Activated T-cell treated with anti-CD3 and anti-CD28 coated beads, Interleukin-2, amount 50 U/mL, for 4 hours (primary cell): Measurements from ENCODE around the gene RFC2. TPM values are rescaled to one million over a fixed set of nuclear protein-coding genes. Genes with fewer than 3 reads are reported as not detected.
"Not testable (repeated sequence)": the region's sequence is repeated elsewhere in the genome, so short reads cannot be mapped to it uniquely, and the experiment has no call there.

Experiments
- ATAC-seq, 2 donors: fragments of 200-7000 bp; cut with Tn5 transposase; one replicate each; pipeline ENCODE4 v1.10.0; 2021
- DNase-seq: peaks from one replicate; pipeline ENCODE4 v3.0.0-alpha.2; 2020
- H3K27me3 Mint-ChIP-seq: one replicate; pipeline ENCODE4 v1.8.0; 2021; ENCODE audit warnings: low read depth, mixed read lengths
- H3K36me3 Mint-ChIP-seq: one replicate; pipeline ENCODE4 v1.8.0; 2022; ENCODE audit warnings: mixed read lengths; ENCODE audit not compliant: insufficient read depth
- H3K4me1 Mint-ChIP-seq: one replicate; pipeline ENCODE4 v1.8.0; 2021; ENCODE audit warnings: low read depth, mixed read lengths
- H3K4me3 Mint-ChIP-seq: one replicate; pipeline ENCODE4 v1.8.0; 2021; ENCODE audit warnings: mild to moderate bottlenecking, moderate library complexity, mixed read lengths
- H3K9me3 Mint-ChIP-seq: one replicate; pipeline ENCODE4 v1.8.0; 2021; ENCODE audit warnings: mixed read lengths
- total RNA-seq, 3 donors: library from RNA; stranded (reverse); gene quantifications; one replicate each; pipeline ENCODE4 v1.2.1, GENCODE V29; 2021

The RFC2 gene
- total RNA-seq, 3 donors from 2014 or later: 71.4 to 85.2 (median 73.8) TPM

DNA sequence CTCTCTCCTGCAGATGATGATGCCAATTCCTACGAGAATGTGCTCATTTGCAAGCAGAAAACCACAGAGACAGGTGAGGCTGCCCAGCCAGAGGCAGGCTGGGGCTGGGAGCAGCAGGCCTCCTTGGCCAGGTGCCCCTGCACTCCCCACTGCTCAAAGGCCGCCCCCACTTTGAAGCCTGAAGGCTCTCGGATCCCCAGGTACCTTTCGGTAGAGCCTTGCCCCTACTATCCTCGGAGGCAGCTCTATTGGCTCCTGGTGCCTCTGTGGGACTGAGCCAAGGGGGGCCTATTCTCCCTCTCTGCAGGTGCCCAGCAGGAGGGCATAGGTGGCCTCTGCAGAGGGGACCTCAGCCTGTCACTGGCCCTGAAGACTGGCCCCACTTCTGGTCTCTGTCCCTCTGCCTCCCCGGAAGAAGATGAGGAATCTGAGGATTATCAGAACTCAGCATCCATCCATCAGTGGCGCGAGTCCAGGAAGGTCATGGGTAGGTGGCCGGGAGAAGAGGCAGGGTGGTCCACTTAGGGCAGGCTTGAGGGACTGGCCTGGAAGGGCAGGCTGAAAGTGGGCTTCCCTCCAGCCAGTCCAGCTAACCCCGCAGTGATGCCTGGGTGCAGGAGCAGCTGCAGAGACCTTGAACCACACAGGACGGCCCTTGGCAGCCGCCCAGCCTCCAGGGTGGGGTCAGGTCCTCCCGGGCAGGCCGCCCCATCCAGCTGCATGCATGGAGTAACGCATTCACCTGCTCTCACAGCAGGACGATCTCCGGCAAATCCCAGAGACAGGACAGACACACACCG, 30.3 kb downstream of the RFC2 start:
- H3K4me1 Mint-ChIP-seq: peaks cover 4% of the 10 kb centered on the region
- H3K36me3 Mint-ChIP-seq: peaks cover 8% of the 10 kb centered on the region
- no peaks in the 10 kb centered on the region for H3K9me3 Mint-ChIP-seq
- H3K27me3 Mint-ChIP-seq: no peaks in the 10 kb centered on the region
- H3K4me3 Mint-ChIP-seq: no peak overlapping the region
- ATAC-seq (no peak), DNase-seq (no peak)

DNA sequence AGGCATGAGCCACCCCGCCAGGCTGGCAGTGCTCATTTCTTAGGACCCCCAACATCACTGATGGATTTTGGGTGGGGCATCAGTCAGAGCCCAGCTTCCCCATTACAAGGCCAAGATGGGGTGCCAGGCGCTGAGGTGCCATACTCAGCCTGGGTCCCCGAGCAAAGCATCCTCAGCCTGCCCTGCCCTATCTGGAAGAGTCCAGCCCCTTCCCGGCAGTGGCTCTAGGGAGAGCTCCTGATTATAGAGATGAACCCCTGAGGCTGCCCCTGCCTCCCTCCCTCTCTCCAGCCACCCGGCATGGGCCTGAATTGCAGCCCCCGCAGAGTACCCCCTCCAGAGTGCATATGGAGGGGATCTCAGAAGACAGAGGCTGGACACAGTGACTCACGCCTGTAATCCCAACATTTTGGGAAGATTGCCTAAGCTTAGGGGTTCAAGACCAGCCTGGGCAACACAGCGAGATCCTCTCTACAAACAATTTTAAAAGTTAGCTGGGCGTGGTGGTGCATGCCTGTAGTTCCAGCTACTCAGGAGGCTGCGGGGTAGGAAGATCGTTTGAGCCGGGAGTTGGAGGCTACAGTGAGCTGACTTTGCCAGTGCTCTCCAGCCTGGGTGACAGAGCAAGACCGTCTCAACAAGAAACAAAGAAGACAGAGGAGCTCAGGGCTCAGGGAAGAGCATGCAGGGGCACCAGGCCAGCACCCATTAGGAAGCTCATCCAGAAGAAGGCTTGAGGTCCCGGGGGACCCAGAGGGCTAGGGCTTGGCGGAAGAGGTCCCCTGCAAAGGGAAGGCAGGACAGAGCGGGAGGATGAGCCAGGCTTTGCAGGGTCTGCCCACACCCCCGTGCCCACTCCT, 31.1 kb downstream of the RFC2 start:
- Mint-ChIP-seq H3K27me3 (no peaks in the 10 kb centered on the region), H3K9me3 (no peaks in the 10 kb centered on the region), H3K4me3 (no peak overlapping the region), H3K36me3 (peaks cover 8% of the 10 kb centered on the region), H3K4me1 (peaks cover 5% of the 10 kb centered on the region)
- peak in 1 of 2 donors; percentile 16 for ATAC-seq
- DNase-seq: no peak

DNA sequence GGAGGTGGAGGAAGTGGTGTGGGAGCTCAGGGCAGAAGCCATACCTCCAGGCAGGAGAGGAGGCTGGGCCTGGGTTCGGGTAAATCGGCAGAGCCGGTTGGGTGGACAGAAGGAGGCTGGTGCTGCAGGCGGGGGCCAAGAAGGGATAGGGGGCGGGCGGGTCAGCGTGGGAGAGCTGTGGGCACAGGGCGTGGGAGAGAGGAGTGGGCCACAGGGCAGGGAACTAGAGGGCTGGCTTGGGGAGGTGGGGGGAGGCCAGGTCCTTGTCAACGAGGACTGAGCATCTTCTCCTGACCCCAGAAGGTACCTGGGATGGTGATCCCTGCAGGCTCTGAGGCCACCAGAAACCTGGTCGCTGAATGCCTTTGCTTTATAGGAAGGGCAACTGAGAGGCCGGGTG, 32.5 kb downstream of the RFC2 start:
- Mint-ChIP-seq H3K9me3 (no peaks in the 10 kb centered on the region), H3K4me3 (no peak overlapping the region), H3K4me1 (peaks cover 16% of the 10 kb centered on the region), H3K36me3 (peaks cover 5% of the 10 kb centered on the region), H3K27me3 (no peaks in the 10 kb centered on the region)
- DNase-seq (no peak), ATAC-seq (no peak)

DNA sequence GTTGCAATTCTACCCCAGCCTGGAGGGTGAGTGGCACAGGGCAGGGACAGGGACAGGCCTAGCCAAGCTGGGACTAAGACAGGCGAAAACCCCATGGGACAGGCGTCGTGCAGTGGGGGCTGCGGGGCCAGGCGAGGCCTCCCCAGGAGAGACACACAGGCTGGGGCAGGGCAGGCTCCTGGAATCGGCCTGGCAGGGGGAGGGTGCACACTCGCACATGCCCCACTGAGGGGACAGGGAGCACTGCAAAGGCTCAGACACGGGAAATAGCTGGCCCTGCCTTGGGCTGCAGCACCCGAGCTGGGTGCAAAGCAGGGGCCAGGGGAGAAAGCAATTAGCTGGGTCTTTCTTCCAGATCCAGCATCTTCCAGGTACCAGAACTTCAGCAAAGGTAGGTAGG, 34.0 kb downstream of the RFC2 start:
- DNase-seq: no peak
- Mint-ChIP-seq H3K27me3 (no peaks in the 10 kb centered on the region), H3K4me1 (peaks cover 16% of the 10 kb centered on the region), H3K36me3 (peaks cover 2% of the 10 kb centered on the region), H3K9me3 (no peaks in the 10 kb centered on the region), H3K4me3 (no peak overlapping the region)
- peak in 1 of 2 donors; percentile 13 for ATAC-seq

DNA sequence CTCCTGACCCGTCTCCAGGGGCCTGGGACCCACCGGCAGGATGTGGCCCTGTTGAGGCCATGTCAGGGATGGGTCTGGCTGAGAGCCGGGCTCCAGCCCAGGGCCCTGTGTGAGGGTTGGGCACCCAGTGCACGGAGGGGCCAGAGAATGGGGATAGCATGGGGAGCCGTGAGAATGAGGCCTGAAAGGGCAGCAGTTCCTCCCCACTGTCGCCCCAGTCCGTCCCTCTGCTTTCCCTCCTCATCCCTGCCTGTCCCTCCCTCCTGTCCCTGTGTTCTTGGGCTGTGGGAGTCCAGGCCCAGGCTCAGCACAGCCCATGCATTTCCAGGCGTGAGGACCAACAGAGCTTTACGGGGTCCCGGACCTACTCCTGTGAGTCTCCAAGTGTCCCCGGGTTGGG, 34.8 kb downstream of the RFC2 start:
- H3K9me3 Mint-ChIP-seq: no peaks in the 10 kb centered on the region
- ATAC-seq: no peak
- H3K4me1 Mint-ChIP-seq: peaks cover 16% of the 10 kb centered on the region
- no peaks in the 10 kb centered on the region for H3K27me3 Mint-ChIP-seq
- H3K36me3 Mint-ChIP-seq: peaks cover 2% of the 10 kb centered on the region
- no peak for DNase-seq
- no peak overlapping the region for H3K4me3 Mint-ChIP-seq

DNA sequence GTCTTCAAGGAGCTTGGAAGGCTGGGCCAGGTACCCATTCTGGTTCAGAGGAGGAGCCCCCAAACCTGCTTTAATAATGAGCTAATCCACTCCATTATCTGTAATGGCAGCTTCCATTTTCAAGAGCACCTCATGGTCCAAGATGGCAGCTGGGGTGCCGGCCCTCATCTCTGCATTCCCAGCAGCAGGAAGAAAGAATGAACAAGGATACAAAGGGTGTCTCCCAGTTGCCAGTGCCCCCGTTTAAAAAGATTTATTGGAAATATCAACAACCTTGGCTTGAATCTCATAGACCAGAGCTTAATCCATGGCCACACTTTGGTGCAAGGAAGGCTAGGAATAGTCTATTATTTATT, 35.9 kb downstream of the RFC2 start:
- Mint-ChIP-seq H3K4me3 (no peak overlapping the region), H3K4me1 (peaks cover 16% of the 10 kb centered on the region), H3K27me3 (no peaks in the 10 kb centered on the region), H3K36me3 (peaks cover under 1% of the 10 kb centered on the region), H3K9me3 (no peaks in the 10 kb centered on the region)
- no peak for ATAC-seq
- DNase-seq: no peak

DNA sequence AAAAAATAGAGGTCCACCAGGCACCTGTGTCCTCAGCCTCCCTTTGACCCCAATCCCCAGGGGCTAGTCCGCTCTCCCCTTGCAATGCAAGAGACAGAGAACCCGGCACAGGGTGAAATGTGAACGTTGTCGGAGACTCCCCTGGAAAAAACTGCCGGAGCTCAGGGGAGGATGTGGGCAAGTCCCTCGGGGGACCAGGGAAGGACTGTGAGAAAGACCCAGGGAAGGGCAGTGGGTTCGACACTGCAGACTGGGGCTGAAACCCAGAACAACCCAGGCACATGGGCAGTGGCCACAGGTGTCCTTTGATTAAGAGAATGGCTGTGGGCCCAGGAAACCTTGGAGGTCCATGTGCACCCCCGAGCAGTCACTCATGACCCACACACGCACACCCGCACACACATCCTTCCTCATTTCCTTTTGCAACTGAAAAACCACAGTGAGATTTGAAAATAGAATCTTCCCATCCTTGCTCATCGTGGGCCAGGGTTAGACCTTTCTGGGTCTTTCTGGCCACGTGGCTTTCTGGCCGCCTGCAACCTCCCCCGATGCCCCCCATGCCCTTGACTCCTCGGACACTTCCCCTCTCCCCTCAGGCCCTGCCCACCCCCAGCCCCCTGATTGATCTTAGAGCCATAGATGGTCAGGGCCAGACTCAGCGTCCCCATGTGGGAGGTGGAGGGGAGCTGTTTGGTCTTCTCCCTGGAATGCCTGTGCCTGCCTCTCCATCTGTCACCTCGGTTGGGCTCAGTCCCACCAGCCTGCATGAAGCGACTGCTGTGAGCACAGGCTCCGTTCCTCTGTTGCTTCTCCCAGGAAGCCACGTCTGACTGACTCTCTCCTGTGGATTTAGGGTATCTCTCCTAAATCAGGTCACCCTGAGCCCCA, 36.5 kb downstream of the RFC2 start:
- H3K4me3 Mint-ChIP-seq: no peak overlapping the region
- ATAC-seq: peak; percentile 21 to 53
- H3K27me3 Mint-ChIP-seq: no peaks in the 10 kb centered on the region
- H3K4me1 Mint-ChIP-seq: peaks cover 16% of the 10 kb centered on the region
- H3K9me3 Mint-ChIP-seq: no peaks in the 10 kb centered on the region
- DNase-seq: no peak
- H3K36me3 Mint-ChIP-seq: no peaks in the 10 kb centered on the region

DNA sequence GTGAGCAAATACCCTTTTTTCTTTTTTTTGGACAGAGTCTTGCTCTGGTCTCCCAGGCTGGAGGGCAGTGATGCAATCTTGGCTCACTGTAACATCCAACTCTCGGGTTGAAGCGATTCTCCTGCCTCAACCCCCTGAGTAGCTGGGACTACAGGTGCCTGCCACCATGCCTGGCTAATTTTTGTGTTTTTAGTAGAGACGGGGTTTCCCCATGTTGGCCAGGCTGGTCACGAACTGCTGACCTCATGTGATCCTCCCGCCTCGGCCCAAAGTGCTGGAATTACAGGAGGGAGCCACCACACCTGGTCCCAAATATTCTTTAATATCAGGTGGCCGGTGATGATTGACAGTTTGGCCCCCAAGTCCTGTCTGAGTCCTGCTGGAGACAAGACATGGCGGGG, 37.8 kb downstream of the RFC2 start:
- Mint-ChIP-seq H3K36me3 (no peaks in the 10 kb centered on the region), H3K4me1 (peaks cover 16% of the 10 kb centered on the region), H3K4me3 (no peak overlapping the region), H3K9me3 (no peaks in the 10 kb centered on the region), H3K27me3 (no peaks in the 10 kb centered on the region)
- no peak for ATAC-seq
- no peak for DNase-seq

DNA sequence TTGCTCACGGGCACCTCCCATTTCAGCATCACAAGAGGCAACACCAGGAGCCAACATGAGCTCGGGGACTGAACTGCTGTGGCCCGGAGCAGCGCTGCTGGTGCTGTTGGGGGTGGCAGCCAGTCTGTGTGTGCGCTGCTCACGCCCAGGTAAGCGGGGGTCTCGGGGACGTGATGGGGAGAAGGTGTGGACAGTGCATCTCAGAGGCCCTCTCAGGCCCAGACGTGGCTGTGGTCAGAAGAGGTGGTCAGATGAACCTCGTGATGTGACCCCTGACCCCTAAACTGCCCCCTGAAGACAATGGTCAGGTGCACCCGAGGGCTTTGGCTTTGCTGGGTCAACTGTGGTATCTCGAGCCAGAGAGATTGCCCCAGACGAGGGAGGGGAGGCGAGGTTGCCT, 38.3 kb downstream of the RFC2 start:
- no peaks in the 10 kb centered on the region for H3K36me3 Mint-ChIP-seq
- no peak for ATAC-seq

DNA sequence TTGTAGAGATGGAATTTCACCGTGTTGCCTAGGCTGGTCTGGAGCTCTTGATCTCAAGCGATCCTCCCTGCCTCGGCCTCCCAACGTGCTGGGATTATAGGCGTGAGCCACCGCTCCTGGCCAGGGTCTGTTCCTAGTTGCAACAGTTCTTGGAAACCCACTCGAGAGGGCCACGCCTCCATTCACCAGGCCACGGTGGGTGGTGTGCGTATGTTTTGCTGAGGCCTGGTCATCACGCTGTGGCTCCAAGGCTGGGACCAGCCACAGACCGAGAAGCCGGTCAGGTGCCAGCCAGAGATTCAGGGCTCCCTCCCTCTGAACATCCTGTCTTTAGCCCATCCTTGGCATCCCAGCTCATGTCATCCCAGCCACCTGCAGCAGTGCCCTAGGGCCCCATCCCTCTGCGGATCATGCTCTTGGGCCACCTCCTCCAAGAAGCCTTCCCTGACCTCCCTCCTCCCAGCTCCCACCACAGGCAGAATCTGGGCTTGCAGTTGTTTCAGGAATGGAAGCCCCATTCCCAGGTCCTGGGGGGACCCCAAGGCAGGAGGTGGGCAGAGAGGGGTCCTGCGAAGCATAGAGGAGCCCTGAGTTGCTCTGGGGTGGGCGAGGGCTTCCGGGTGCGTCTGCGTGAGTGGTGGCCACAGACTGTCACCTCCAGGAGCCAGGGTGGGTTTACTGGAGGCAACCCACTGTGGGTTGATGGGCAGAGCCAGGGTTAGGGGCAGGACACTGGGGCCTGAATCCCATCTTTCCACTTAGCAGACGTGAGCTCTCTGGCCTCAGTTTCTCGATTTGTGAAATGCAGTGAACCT, 39.2 kb downstream of the RFC2 start:
- no peak for ATAC-seq
- no peak for DNase-seq
- no peaks in the 10 kb centered on the region for H3K36me3 Mint-ChIP-seq
- H3K27me3 Mint-ChIP-seq: no peaks in the 10 kb centered on the region
- H3K4me1 Mint-ChIP-seq: peaks cover 16% of the 10 kb centered on the region
- no peak overlapping the region for H3K4me3 Mint-ChIP-seq
- H3K9me3 Mint-ChIP-seq: no peaks in the 10 kb centered on the region

More for the DNA sequence above, 38.3 kb downstream of the RFC2 start:
- Mint-ChIP-seq H3K4me1 (peaks cover 16% of the 10 kb centered on the region), H3K4me3 (no peak overlapping the region), H3K9me3 (no peaks in the 10 kb centered on the region), H3K27me3 (no peaks in the 10 kb centered on the region)
- no peak for DNase-seq

DNA sequence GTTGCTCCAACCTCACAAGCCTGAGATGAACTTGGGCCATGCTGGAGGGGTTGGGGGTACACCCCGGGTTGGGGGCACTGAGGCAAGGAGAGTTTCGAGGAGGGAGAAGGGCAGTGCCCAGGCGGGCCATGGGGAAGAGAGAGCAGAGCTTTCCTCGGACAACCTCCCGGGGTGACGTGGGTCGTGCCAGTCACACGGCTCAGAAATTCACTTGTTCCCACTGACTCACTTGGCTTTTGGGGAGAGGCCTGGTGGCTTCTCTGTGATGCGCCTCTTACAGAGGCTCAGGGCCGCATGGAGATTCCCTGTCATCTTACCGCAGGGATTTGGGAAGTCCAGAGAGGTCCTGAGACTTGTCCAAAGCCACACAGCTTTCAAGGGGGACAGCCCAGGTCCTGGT, 41.5 kb downstream of the RFC2 start:
- Mint-ChIP-seq H3K36me3 (no peaks in the 10 kb centered on the region), H3K4me1 (peaks cover 16% of the 10 kb centered on the region), H3K9me3 (no peaks in the 10 kb centered on the region), H3K27me3 (no peaks in the 10 kb centered on the region), H3K4me3 (peak overlapping the region; percentile 37)
- ATAC-seq (no peak), DNase-seq (no peak)

DNA sequence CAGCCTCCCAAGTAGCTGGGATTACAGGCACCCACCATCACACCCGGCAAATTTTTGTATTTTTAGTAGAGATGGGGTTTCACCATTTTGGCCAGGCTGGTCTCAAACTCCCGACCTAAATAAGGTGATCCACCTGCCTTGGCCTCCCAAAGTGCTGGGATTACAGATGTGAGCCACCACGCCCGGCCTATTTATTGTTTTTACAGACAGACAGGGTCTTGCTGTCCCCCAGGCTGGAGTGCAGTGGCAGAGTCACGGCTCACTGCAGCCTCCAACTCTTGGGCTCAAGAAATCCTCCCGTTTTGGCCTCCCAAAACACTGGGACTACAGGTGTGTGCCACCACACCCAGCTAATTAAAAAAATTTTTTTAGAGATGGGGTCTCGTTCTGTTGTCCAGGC, 46.0 kb downstream of the RFC2 start:
- ATAC-seq, H3K36me3 Mint-ChIP-seq, H3K27me3 Mint-ChIP-seq, DNase-seq, H3K4me3 Mint-ChIP-seq, H3K9me3 Mint-ChIP-seq: not testable (repeated sequence)
- peaks cover 12% of the 10 kb centered on the region for H3K4me1 Mint-ChIP-seq

DNA sequence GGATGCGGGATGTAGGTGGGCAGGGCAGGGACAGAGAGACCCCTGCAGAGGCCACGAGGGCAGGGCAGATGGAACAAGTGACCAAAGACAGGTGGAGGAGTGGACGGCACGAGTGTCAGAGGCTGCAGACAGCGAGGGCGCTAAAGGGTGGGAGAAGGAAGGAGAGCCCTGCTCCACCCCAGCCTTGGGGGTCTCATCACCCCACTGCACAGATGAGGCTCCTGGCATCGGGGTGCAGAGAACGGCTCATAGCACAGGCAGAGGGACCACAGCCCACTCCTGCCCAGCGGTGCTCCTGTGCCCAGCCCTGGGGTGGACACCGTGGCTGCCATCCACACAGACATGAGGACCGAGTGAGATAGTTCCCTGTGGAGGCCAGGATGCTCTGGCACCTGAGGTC, 46.6 kb downstream of the RFC2 start:
- H3K27me3 Mint-ChIP-seq: no peaks in the 10 kb centered on the region
- ATAC-seq (no peak), DNase-seq (no peak)
- peaks cover 2% of the 10 kb centered on the region for H3K36me3 Mint-ChIP-seq
- H3K4me3 Mint-ChIP-seq: no peak overlapping the region
- no peaks in the 10 kb centered on the region for H3K9me3 Mint-ChIP-seq
- peaks cover 12% of the 10 kb centered on the region for H3K4me1 Mint-ChIP-seq
